SK-N-SH (cell line): Measurements from ENCODE around the gene CNGA4.

ENCODE experiments used
- EP300 ChIP-seq, 2 experiments: IDR thresholded peaks; 2 replicates each; pipeline versions ENCODE4 v1.4.0 to v1.6.1; 2012; ENCODE audit warnings: borderline replicate concordance in 1 of 2, low read depth in 1 of 2, low read length in 1 of 2
- RCOR1 ChIP-seq: fragments of 150-350 bp; IDR thresholded peaks from 2 replicates; pipeline ENCODE4 v1.6.1; 2017; ENCODE audit warnings: antibody characterized with exemption, low read length
- RFX5 ChIP-seq: IDR thresholded peaks from 2 replicates; pipeline ENCODE4 v1.6.1; 2012; ENCODE audit warnings: mild to moderate bottlenecking, improper control_type of control experiment, low read length
- TAF1 ChIP-seq: IDR thresholded peaks from 2 replicates; pipeline ENCODE4 v1.6.1; 2012; ENCODE audit warnings: low read depth, mild to moderate bottlenecking, low read length, moderate library complexity, borderline replicate concordance
- YY1 ChIP-seq: IDR thresholded peaks from 2 replicates; pipeline ENCODE4 v1.4.0; 2012; ENCODE audit warnings: low read depth, mild to moderate bottlenecking
- TF ChIP-seq, protein P1 (sequence below): fragments of 200-600 bp; sonication (generic); IDR thresholded peaks from 2 replicates; pipeline ENCODE4 v1.6.1; 2017; ENCODE audit warnings: antibody characterized with exemption, mild to moderate bottlenecking, moderate library complexity

DNA sequence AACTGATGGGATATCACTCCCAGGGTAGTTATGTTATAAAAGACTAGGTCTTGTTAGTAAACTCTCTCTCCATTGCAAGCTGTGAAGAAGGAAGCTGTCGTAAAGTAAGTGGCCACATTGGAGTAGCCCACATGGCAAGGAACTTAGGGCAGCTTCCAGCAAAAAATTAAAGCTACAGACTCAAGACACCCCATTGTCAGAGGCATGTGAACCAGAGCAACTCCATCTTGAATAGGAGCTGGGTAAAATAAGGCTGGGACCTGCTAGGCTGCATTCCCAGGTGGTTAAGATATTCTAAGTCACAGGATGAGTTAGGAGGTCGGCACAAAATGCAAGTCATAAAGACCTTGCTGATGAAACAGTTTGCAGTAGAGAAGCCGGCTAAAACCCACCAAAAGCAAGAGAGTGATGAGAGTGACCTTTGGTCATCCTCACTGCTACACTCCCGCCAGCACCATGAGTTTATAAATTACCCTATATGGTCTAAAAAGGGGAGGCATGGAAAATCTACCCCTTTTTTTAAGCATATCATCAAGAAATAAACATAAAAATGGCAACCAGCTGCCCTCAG is 44.6 kb downstream of the CNGA4 start:
- TF ChIP-seq, protein P1, sequence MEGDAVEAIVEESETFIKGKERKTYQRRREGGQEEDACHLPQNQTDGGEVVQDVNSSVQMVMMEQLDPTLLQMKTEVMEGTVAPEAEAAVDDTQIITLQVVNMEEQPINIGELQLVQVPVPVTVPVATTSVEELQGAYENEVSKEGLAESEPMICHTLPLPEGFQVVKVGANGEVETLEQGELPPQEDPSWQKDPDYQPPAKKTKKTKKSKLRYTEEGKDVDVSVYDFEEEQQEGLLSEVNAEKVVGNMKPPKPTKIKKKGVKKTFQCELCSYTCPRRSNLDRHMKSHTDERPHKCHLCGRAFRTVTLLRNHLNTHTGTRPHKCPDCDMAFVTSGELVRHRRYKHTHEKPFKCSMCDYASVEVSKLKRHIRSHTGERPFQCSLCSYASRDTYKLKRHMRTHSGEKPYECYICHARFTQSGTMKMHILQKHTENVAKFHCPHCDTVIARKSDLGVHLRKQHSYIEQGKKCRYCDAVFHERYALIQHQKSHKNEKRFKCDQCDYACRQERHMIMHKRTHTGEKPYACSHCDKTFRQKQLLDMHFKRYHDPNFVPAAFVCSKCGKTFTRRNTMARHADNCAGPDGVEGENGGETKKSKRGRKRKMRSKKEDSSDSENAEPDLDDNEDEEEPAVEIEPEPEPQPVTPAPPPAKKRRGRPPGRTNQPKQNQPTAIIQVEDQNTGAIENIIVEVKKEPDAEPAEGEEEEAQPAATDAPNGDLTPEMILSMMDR = no peak
- TF ChIP-seq TAF1 (no peak), RFX5 (no peak), RCOR1 (no peak), YY1 (no peak), EP300 (IDR thresholded peaks at IDR 0.05; ENCODE audit: borderline replicate concordance in 1 of 2, low read depth in 1 of 2, low read length in 1 of 2) (no peak)
